PC-9 (cell line): ENCODE measurements around the gene MERTK.

Source experiments
- EZH2 ChIP-seq: fragments of 200-600 bp; sonication (generic); IDR thresholded peaks from 2 replicates; pipeline ENCODE4 v1.8.0; 2017; ENCODE audit warnings: antibody characterized with exemption, low read depth
- TF ChIP-seq, protein P1 (sequence below): fragments of 200-600 bp; sonication (generic); conservative IDR thresholded peaks from 2 replicates; pipeline ENCODE4 v1.6.1; 2017; ENCODE audit warnings: mixed run types, antibody characterized with exemption, mild to moderate bottlenecking, moderate library complexity

DNA sequence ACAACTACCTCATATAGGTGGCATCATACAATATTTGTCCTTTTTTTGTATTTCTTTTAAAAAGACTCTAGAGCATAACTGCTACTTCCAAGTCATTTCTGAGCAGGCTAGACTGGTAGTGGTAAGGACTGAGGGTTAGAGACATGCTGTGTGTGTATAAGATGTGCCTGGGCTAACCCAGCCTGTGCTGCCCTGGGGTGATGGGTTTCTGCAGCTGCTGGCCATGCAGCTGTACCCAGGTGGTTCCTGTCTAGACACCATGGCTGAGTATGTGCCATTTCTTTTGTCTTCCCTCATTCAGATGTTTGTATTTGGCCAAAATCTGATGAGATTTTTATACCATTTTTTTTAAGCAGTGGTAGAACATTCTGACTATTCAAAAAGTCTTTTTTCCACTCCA, 40.0 kb downstream of the MERTK start:
- TF ChIP-seq, protein P1, sequence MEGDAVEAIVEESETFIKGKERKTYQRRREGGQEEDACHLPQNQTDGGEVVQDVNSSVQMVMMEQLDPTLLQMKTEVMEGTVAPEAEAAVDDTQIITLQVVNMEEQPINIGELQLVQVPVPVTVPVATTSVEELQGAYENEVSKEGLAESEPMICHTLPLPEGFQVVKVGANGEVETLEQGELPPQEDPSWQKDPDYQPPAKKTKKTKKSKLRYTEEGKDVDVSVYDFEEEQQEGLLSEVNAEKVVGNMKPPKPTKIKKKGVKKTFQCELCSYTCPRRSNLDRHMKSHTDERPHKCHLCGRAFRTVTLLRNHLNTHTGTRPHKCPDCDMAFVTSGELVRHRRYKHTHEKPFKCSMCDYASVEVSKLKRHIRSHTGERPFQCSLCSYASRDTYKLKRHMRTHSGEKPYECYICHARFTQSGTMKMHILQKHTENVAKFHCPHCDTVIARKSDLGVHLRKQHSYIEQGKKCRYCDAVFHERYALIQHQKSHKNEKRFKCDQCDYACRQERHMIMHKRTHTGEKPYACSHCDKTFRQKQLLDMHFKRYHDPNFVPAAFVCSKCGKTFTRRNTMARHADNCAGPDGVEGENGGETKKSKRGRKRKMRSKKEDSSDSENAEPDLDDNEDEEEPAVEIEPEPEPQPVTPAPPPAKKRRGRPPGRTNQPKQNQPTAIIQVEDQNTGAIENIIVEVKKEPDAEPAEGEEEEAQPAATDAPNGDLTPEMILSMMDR = no peak
- TF ChIP-seq EZH2 = no peak
